SJCRH30 (cell line): ENCODE data around the gene CXorf51A. TPM values are rescaled to one million over a fixed set of nuclear protein-coding genes. Genes with fewer than 3 reads are reported as not detected.
"Not testable (repeated sequence)": the region's sequence is repeated elsewhere in the genome, so short reads cannot be mapped to it uniquely, and the experiment has no call there.

Experiments used
- DNase-seq, 2 experiments: peaks; one replicate each; pipeline ENCODE4 v3.0.0-alpha.2; 2015 to 2020
- H3K27ac ChIP-seq: fragments of 250-450 bp; sonication (Bioruptor Pico); 2 replicates; pipeline ENCODE4 v1.5.1; 2020; ENCODE audit warnings: mild to moderate bottlenecking, moderate library complexity
- H3K27me3 ChIP-seq: fragments of 250-450 bp; sonication (Bioruptor Pico); 2 replicates; pipeline ENCODE4 v1.5.1; 2020; ENCODE audit warnings: mild to moderate bottlenecking, moderate library complexity
- H3K36me3 ChIP-seq: fragments of 250-450 bp; sonication (Bioruptor Pico); 2 replicates; pipeline ENCODE4 v1.5.1; 2020; ENCODE audit warnings: mild to moderate bottlenecking, moderate library complexity
- H3K4me1 ChIP-seq: fragments of 250-450 bp; sonication (Bioruptor Pico); 2 replicates; pipeline ENCODE4 v1.5.1; 2020; ENCODE audit warnings: mild to moderate bottlenecking, moderate library complexity
- H3K4me3 ChIP-seq: fragments of 250-450 bp; sonication (Bioruptor Pico); 2 replicates; pipeline ENCODE4 v1.5.1; 2020; ENCODE audit warnings: mild to moderate bottlenecking, moderate library complexity
- H3K9me3 ChIP-seq: fragments of 250-450 bp; sonication (Bioruptor Pico); replicated peaks from 2 replicates; pipeline ENCODE4 v1.5.1; 2020; ENCODE audit warnings: mild to moderate bottlenecking, moderate library complexity
- total RNA-seq: library from RNA; depleted of rRNA; stranded (reverse); fragments of >200 nt; shearing (Covaris generic); gene quantifications from 2 replicates; pipeline ENCODE4 v1.2.3, GENCODE V29; 2014; rRNA removed

Gene CXorf51A
- not detected in 2 replicates for total RNA-seq

GRCh38 chrX:146814644-146815043 is at the start of gene CXorf51A:
Gene CXorf51A (minus strand): TSS chrX:146814744. CDS start chrX:146814723, 21 bp downstream.
- DNase-seq, H3K27me3 ChIP-seq, H3K36me3 ChIP-seq, H3K27ac ChIP-seq, H3K4me3 ChIP-seq, H3K4me1 ChIP-seq, H3K9me3 ChIP-seq: not testable (repeated sequence)

DNA sequence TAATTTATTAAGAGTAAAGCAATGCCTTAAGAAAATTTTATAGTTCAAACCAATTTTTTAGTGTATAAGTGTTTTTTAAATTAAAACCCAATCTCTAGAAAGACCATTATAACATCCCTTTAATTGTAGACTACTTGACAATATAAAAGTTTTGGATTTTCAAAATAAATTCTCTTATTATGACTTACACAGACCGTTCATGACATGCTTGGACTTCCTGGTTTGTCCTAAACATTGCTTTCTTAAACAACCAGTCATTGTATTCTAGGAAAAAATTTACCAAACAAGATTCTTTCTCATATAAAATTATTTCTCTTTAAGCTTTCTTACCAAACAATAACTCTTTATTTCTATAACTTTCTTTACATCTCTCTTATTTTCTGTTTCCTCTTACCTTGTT is 49.0 kb upstream of the CXorf51A start:
- no peaks in the 10 kb centered on the region for H3K27me3 ChIP-seq
- DNase-seq, result peak in 1 of 2 experiments; percentile 17
- no peak overlapping the region for H3K27ac ChIP-seq
- no peak overlapping the region for H3K4me3 ChIP-seq
- no peaks in the 10 kb centered on the region for H3K9me3 ChIP-seq
- no peaks in the 10 kb centered on the region for H3K4me1 ChIP-seq
- no peaks in the 10 kb centered on the region for H3K36me3 ChIP-seq

DNA sequence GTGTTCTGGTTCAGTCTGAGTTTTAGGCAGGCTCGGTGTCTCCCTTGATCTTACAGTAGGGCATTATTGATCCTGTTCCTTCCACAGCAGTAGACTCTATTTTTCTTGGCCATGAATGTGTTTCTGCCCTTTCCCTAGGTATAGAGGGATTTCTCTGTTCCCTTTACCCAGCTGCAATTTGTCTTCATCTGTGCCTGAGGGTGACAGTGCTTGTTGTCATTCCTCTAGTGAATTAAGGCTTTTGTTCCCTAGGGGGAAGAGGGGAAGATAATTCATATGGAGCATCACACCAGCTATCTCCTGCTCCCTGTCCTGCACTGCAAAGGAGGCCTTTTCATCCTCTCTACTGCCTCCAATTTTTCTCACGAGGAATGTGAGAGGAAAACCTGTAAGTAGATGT is 39.7 kb upstream of the CXorf51A start:
- H3K4me3 ChIP-seq, result no peak overlapping the region
- H3K27ac ChIP-seq, result no peak overlapping the region
- H3K9me3 ChIP-seq, result no peaks in the 10 kb centered on the region
- H3K27me3 ChIP-seq, result no peaks in the 10 kb centered on the region
- no peaks in the 10 kb centered on the region for H3K4me1 ChIP-seq
- H3K36me3 ChIP-seq, result no peaks in the 10 kb centered on the region
- DNase-seq, result no peak

- DNase-seq, result no peak
- Histone ChIP-seq H3K4me3 (no peak overlapping the region), H3K4me1 (no peaks in the 10 kb centered on the region), H3K27ac (no peak overlapping the region), H3K36me3 (no peaks in the 10 kb centered on the region), H3K27me3 (no peaks in the 10 kb centered on the region), H3K9me3 (no peaks in the 10 kb centered on the region)
Measured at GRCh38 chrX:146831994-146832393, 17.4 kb upstream of the CXorf51A start.

- not testable (repeated sequence) for H3K27me3 ChIP-seq, H3K4me1 ChIP-seq, H3K36me3 ChIP-seq, H3K4me3 ChIP-seq, DNase-seq, H3K9me3 ChIP-seq, H3K27ac ChIP-seq
Measured at GRCh38 chrX:146809471-146809870, 5.1 kb downstream of the CXorf51A start, which contains the start of gene CXorf51B. Gene CXorf51B (plus strand): TSS chrX:146809771. CDS start chrX:146809792, 21 bp downstream.

Other genes with a start within 250 kb of the CXorf51A start
- not detected in 2 replicates for gene CXorf51B, start 5.0 kb downstream of the CXorf51A start, total RNA-seq